ENCODE measurements around the gene NDUFS6. TPM values are rescaled to one million over a fixed set of nuclear protein-coding genes. Genes with fewer than 3 reads are reported as not detected.
A peak's percentile ranks its signal among the peaks of the same experiment; 100 is the strongest.

NDUFS6 gene
- total RNA-seq (10 to 100 TPM; 14.2 to 28.8 (median 15.4) TPM), polyA plus RNA-seq (10 to 100 TPM; 55.3 to 61.7 TPM), total RNA-seq (11.7 reads per million, percentile 39 among the genes with 10 or more reads in this experiment)

GRCh38 chr5:1801222-1801966, at the start of gene NDUFS6:
Gene NDUFS6, plus strand, starts transcription at chr5:1801407. Its CDS starts 11 bp downstream, at chr5:1801418.
- Histone ChIP-seq H3K9me3 (ENCODE audit: control insufficient read depth in 2 of 3, low read length in 3 of 3) (no peaks in the 10 kb centered on the region), H3K27me3 (ENCODE audit: control insufficient read depth in 2 of 2, insufficient read depth in 2 of 2, low read length in 2 of 2) (no peaks in the 10 kb centered on the region), H3K36me3 (ENCODE audit: control insufficient read depth in 2 of 3, insufficient read depth in 3 of 3, low read length in 3 of 3) (peaks cover 4 to 63% (median 6%) of the 10 kb centered on the region in 3 experiments), H3K4me3 (ENCODE audit: low read length) (peak within 1 kb of the TSS; percentile 63), H3K4me1 (ENCODE audit: control insufficient read depth in 2 of 2, insufficient read depth in 2 of 2, low read length in 2 of 2) (peaks cover 12 to 13% of the 10 kb centered on the region in 2 donors), H3K27ac (ENCODE audit: low read depth, low read length) (peak within 1 kb of the TSS; percentile 88)
- ATAC-seq = peak; percentile 73
- peak within 1 kb of the TSS; percentile 95 to 100 (median 99) for H3K27ac Mint-ChIP-seq
- no peaks in the 10 kb centered on the region for H3K27me3 Mint-ChIP-seq
- peaks cover 13 to 34% (median 16%) of the 10 kb centered on the region in 5 donors for H3K36me3 Mint-ChIP-seq
- intact Hi-C loops (cut with micrococcal nuclease) = loop anchor here (1.0 to 10.0 kb wide), 10 partner anchors 9 to 1187 kb away; partner anchors contain the start of genes CEP72 (in 1 of the 2), CLPTM1L (in 1 of the 2), LPCAT1 (in 1 of the 2) and SLC12A7 (in 1 of the 2)
- CTCF ChIA-PET = interaction anchor here (1.0 kb wide), 1 partner anchor 133 kb away, joined by 3 read pairs; no protein-coding TSS in a partner anchor
- peaks cover 0 to 4% (median 0%) of the 10 kb centered on the region in 11 donors for H3K9me3 Mint-ChIP-seq
- H3K4me3 Mint-ChIP-seq = peak within 1 kb of the TSS; percentile 93 to 100 (median 99)
- H3K4me1 Mint-ChIP-seq = peaks cover 37 to 70% (median 55%) of the 10 kb centered on the region in 7 donors
- POLR2A ChIA-PET = interaction anchor here (0.9 to 2.6 kb wide), 12 partner anchors 8 to 1583 kb away, joined by 3 to 14 read pairs (median 4); partner anchors contain the start of genes CCDC127 and SDHA
- peak; percentile 56 to 80 (median 69) for DNase-seq

GRCh38 chr5:1751864-1752822, 49.1 kb upstream of the NDUFS6 start:
- no peak overlapping the region for H3K4me3 Mint-ChIP-seq
- H3K4me3 ChIP-seq (ENCODE audit: low read length) = no peak overlapping the region
- CTCF ChIA-PET = no interaction called here
- ATAC-seq = no peak
- no peaks in the 10 kb centered on the region for H3K4me1 ChIP-seq (ENCODE audit: control insufficient read depth in 2 of 2, insufficient read depth in 2 of 2, low read length in 2 of 2)
- no peak overlapping the region for H3K27ac Mint-ChIP-seq
- no peaks in the 10 kb centered on the region for H3K4me1 Mint-ChIP-seq
- H3K9me3 Mint-ChIP-seq = peaks cover 0 to 2% (median 0%) of the 10 kb centered on the region in 11 donors
- peaks cover 0 to 13% (median 0%) of the 10 kb centered on the region in 5 donors for H3K27me3 Mint-ChIP-seq
- H3K36me3 Mint-ChIP-seq = no peaks in the 10 kb centered on the region
- no peaks in the 10 kb centered on the region for H3K36me3 ChIP-seq (ENCODE audit: control insufficient read depth in 2 of 3, insufficient read depth in 3 of 3, low read length in 3 of 3)
- POLR2A ChIA-PET = no interaction called here
- H3K27ac ChIP-seq (ENCODE audit: low read depth, low read length) = no peak overlapping the region
- DNase-seq = peak in 1 of 9 donors; percentile 17
- H3K9me3 ChIP-seq (ENCODE audit: control insufficient read depth in 2 of 3, low read length in 3 of 3) = no peaks in the 10 kb centered on the region
- no peaks in the 10 kb centered on the region for H3K27me3 ChIP-seq (ENCODE audit: control insufficient read depth in 2 of 2, insufficient read depth in 2 of 2, low read length in 2 of 2)
- intact Hi-C loops (cut with micrococcal nuclease) = no loop called here

GRCh38 chr5:1752881-1753280, 48.3 kb upstream of the NDUFS6 start:
- intact Hi-C loops (cut with micrococcal nuclease) = no loop called here
- H3K27ac Mint-ChIP-seq = no peak overlapping the region
- H3K9me3 Mint-ChIP-seq = peaks cover 0 to 7% (median 0%) of the 10 kb centered on the region in 11 donors
- ATAC-seq (no peak), DNase-seq (peak in 1 of 9 donors; percentile 16)
- Histone ChIP-seq H3K36me3 (ENCODE audit: control insufficient read depth in 2 of 3, insufficient read depth in 3 of 3, low read length in 3 of 3) (no peaks in the 10 kb centered on the region), H3K9me3 (ENCODE audit: control insufficient read depth in 2 of 3, low read length in 3 of 3) (no peaks in the 10 kb centered on the region), H3K27me3 (ENCODE audit: control insufficient read depth in 2 of 2, insufficient read depth in 2 of 2, low read length in 2 of 2) (no peaks in the 10 kb centered on the region), H3K4me1 (ENCODE audit: control insufficient read depth in 2 of 2, insufficient read depth in 2 of 2, low read length in 2 of 2) (no peaks in the 10 kb centered on the region), H3K4me3 (ENCODE audit: low read length) (no peak overlapping the region), H3K27ac (ENCODE audit: low read depth, low read length) (no peak overlapping the region)
- ChIA-PET CTCF (no interaction called here), POLR2A (no interaction called here)
- H3K36me3 Mint-ChIP-seq = no peaks in the 10 kb centered on the region
- H3K27me3 Mint-ChIP-seq = peaks cover 0 to 17% (median 0%) of the 10 kb centered on the region in 5 donors
- H3K4me3 Mint-ChIP-seq = no peak overlapping the region
- no peaks in the 10 kb centered on the region for H3K4me1 Mint-ChIP-seq

- Mint-ChIP-seq H3K27me3 (peaks cover 0 to 17% (median 5%) of the 10 kb centered on the region in 5 donors), H3K27ac (no peak overlapping the region), H3K9me3 (peaks cover 0 to 13% (median 4%) of the 10 kb centered on the region in 11 donors), H3K4me1 (no peaks in the 10 kb centered on the region), H3K4me3 (no peak overlapping the region), H3K36me3 (peaks cover 0 to 4% (median 0%) of the 10 kb centered on the region in 5 donors)
- H3K36me3 ChIP-seq (ENCODE audit: control insufficient read depth in 2 of 3, insufficient read depth in 3 of 3, low read length in 3 of 3) = no peaks in the 10 kb centered on the region
- ChIA-PET POLR2A (no interaction called here), CTCF (no interaction called here)
- DNase-seq (no peak), ATAC-seq (no peak)
- no peaks in the 10 kb centered on the region for H3K27me3 ChIP-seq (ENCODE audit: control insufficient read depth in 2 of 2, insufficient read depth in 2 of 2, low read length in 2 of 2)
- H3K9me3 ChIP-seq (ENCODE audit: control insufficient read depth in 2 of 3, low read length in 3 of 3) = peaks cover 0 to 2% (median 0%) of the 10 kb centered on the region in 3 experiments
- H3K4me1 ChIP-seq (ENCODE audit: control insufficient read depth in 2 of 2, insufficient read depth in 2 of 2, low read length in 2 of 2) = no peaks in the 10 kb centered on the region
- no peak overlapping the region for H3K27ac ChIP-seq (ENCODE audit: low read depth, low read length)
- no peak overlapping the region for H3K4me3 ChIP-seq (ENCODE audit: low read length)
- intact Hi-C loops (cut with micrococcal nuclease) = no loop called here
These were observed 47.7 kb upstream of the NDUFS6 start for GRCh38 chr5:1753490-1753889.

- H3K4me3 ChIP-seq (ENCODE audit: low read length) = no peak overlapping the region
- POLR2A ChIA-PET = no interaction called here
- H3K27ac ChIP-seq (ENCODE audit: low read depth, low read length) = no peak overlapping the region
- peaks cover 0 to 7% (median 0%) of the 10 kb centered on the region in 5 donors for H3K36me3 Mint-ChIP-seq
- intact Hi-C loops (cut with micrococcal nuclease) = no loop called here
- H3K9me3 ChIP-seq (ENCODE audit: control insufficient read depth in 2 of 3, low read length in 3 of 3) = peaks cover 0 to 6% (median 0%) of the 10 kb centered on the region in 3 experiments
- H3K27ac Mint-ChIP-seq = no peak overlapping the region
- H3K4me1 ChIP-seq (ENCODE audit: control insufficient read depth in 2 of 2, insufficient read depth in 2 of 2, low read length in 2 of 2) = no peaks in the 10 kb centered on the region
- no peaks in the 10 kb centered on the region for H3K4me1 Mint-ChIP-seq
- H3K9me3 Mint-ChIP-seq = peaks cover 0 to 18% (median 8%) of the 10 kb centered on the region in 11 donors
- CTCF ChIA-PET = no interaction called here
- no peaks in the 10 kb centered on the region for H3K27me3 ChIP-seq (ENCODE audit: control insufficient read depth in 2 of 2, insufficient read depth in 2 of 2, low read length in 2 of 2)
- ATAC-seq = no peak
- no peak overlapping the region for H3K4me3 Mint-ChIP-seq
- peaks cover 0 to 17% (median 8%) of the 10 kb centered on the region in 5 donors for H3K27me3 Mint-ChIP-seq
- H3K36me3 ChIP-seq (ENCODE audit: control insufficient read depth in 2 of 3, insufficient read depth in 3 of 3, low read length in 3 of 3) = no peaks in the 10 kb centered on the region
- DNase-seq = no peak
These were observed 46.5 kb upstream of the NDUFS6 start for GRCh38 chr5:1754531-1755220.

All from naive thymus-derived CD4-positive, alpha-beta T cell (primary cell).